Fibroblast of the aortic adventitia (primary cell): Measurements from ENCODE around the gene BABAM2. TPM values are rescaled to one million over a fixed set of nuclear protein-coding genes. Genes with fewer than 3 reads are reported as not detected.
A peak's percentile ranks its signal among the peaks of the same experiment; 100 is the strongest.

ENCODE experiments used
- DNase-seq: peaks from one replicate; pipeline ENCODE4 v3.0.0-alpha.2; 2010; ENCODE audit warnings: low read depth
- H3K4me3 ChIP-seq: 2 replicates; pipeline ENCODE4 v1.5.1; 2011; ENCODE audit warnings: low read depth, mild to moderate bottlenecking, control low read depth, low read length, moderate library complexity
- CTCF ChIP-seq: IDR thresholded peaks from 2 replicates; pipeline ENCODE4 v1.5.1; 2011; ENCODE audit warnings: mild to moderate bottlenecking, low read length, control low read depth, inconsistent platforms; ENCODE audit not compliant: insufficient read depth
- total RNA-seq: library from RNA; depleted of rRNA; stranded (reverse); fragments of >200 nt; gene quantifications from 2 replicates; pipeline ENCODE4 v1.2.3, GENCODE V29; 2012; ENCODE audit warnings: low replicate concordance

BABAM2 gene
- total RNA-seq, 1 donor, result 45.3 TPM

GRCh38 chr2:27852691-27853090 lies 37.8 kb upstream of the BABAM2 start:
- TF ChIP-seq CTCF, result no peak
- no peak overlapping the region for H3K4me3 ChIP-seq
- no peak for DNase-seq

- TF ChIP-seq CTCF, result no peak
- H3K4me3 ChIP-seq, result no peak overlapping the region
- DNase-seq, result no peak
These were observed 36.2 kb upstream of the BABAM2 start for GRCh38 chr2:27854229-27854862.

- peak; percentile 73 for DNase-seq
- H3K4me3 ChIP-seq, result no peak overlapping the region
- TF ChIP-seq CTCF, result no peak
These were observed 35.1 kb upstream of the BABAM2 start for GRCh38 chr2:27855476-27855875.

- TF ChIP-seq CTCF, result no peak
- peak; percentile 41 for DNase-seq
- no peak overlapping the region for H3K4me3 ChIP-seq
These were observed 34.1 kb upstream of the BABAM2 start for GRCh38 chr2:27856386-27856785.

- no peak for DNase-seq
- no peak overlapping the region for H3K4me3 ChIP-seq
- no peak for TF ChIP-seq CTCF
These were observed 33.6 kb upstream of the BABAM2 start for GRCh38 chr2:27856956-27857355.

GRCh38 chr2:27857417-27858172 lies 32.9 kb upstream of the BABAM2 start:
- H3K4me3 ChIP-seq, result no peak overlapping the region
- no peak for DNase-seq
- no peak for TF ChIP-seq CTCF
